Right forelimb (tissue), 1 donor: ENCODE data around the gene TUBA4B.

Source experiments
- DNase-seq: peaks from one replicate; pipeline ENCODE4 v3.0.0-alpha.2; 2018

Gene TUBA4B

GRCh38 chr2:219252900-219253752 is at the start of gene TUBA4B:
Gene TUBA4B, plus strand, starts transcription at chr2:219253243. Its CDS starts 165 bp downstream, at chr2:219253408.
- DNase-seq = peak; percentile 65

GRCh38 chr2:219204425-219205164 is 48.4 kb upstream of the TUBA4B start:
- no peak for DNase-seq

GRCh38 chr2:219205165-219205538 is 47.9 kb upstream of the TUBA4B start:
- DNase-seq = no peak

GRCh38 chr2:219205981-219206327 is 47.1 kb upstream of the TUBA4B start:
- no peak for DNase-seq

GRCh38 chr2:219206328-219207133 is 46.5 kb upstream of the TUBA4B start, which contains the start of gene ZFAND2B:
Gene ZFAND2B, plus strand, starts transcription at chr2:219206782. Its CDS starts 206 bp downstream, at chr2:219206988.
- peak; percentile 98 for DNase-seq

- no peak for DNase-seq
Observed at GRCh38 chr2:219207134-219207883, 45.7 kb upstream of the TUBA4B start.

GRCh38 chr2:219207884-219208740 is 44.9 kb upstream of the TUBA4B start:
- no peak for DNase-seq

GRCh38 chr2:219209236-219210195 is 43.5 kb upstream of the TUBA4B start:
- no peak for DNase-seq

- DNase-seq = no peak
Observed at GRCh38 chr2:219210196-219210885, 42.7 kb upstream of the TUBA4B start.

- no peak for DNase-seq
Observed at GRCh38 chr2:219210886-219211362, 42.1 kb upstream of the TUBA4B start.

GRCh38 chr2:219213026-219213415 is 40.0 kb upstream of the TUBA4B start:
- DNase-seq = no peak

- no peak for DNase-seq
Observed at GRCh38 chr2:219213486-219214071, 39.5 kb upstream of the TUBA4B start.

- DNase-seq = no peak
Observed at GRCh38 chr2:219214141-219214540, 38.9 kb upstream of the TUBA4B start.

GRCh38 chr2:219214786-219215185 is 38.3 kb upstream of the TUBA4B start:
- no peak for DNase-seq

- no peak for DNase-seq
Observed at GRCh38 chr2:219215871-219216534, 37.0 kb upstream of the TUBA4B start.

- DNase-seq = no peak
Observed at GRCh38 chr2:219216535-219216915, 36.5 kb upstream of the TUBA4B start.

GRCh38 chr2:219218217-219218731 is 34.8 kb upstream of the TUBA4B start:
- DNase-seq = no peak
